H9 (cell line): ENCODE results near the gene VDR. TPM values are rescaled to one million over a fixed set of nuclear protein-coding genes. Genes with fewer than 3 reads are reported as not detected.

Experiments used
- DNase-seq: peaks from one replicate; pipeline ENCODE4 v3.0.0-alpha.2; 2017
- H2AFZ ChIP-seq: one replicate; pipeline ENCODE4 v1.6.1; 2013; ENCODE audit warnings: mild to moderate bottlenecking, low read length, control low read depth, moderate library complexity
- H2AK5ac ChIP-seq: 2 replicates; pipeline ENCODE4 v1.6.1; 2013; ENCODE audit warnings: low read length, control low read depth, mixed read lengths; ENCODE audit not compliant: insufficient read length
- H2BK120ac ChIP-seq: one replicate; pipeline ENCODE4 v1.6.1; 2013; ENCODE audit warnings: low read depth, mild to moderate bottlenecking, low read length, control low read depth, inconsistent platforms; ENCODE audit not compliant: poor library complexity, severe bottlenecking
- H2BK12ac ChIP-seq: 2 replicates; pipeline ENCODE4 v1.6.1; 2013; ENCODE audit warnings: low read length, control low read depth, mixed read lengths, low read depth; ENCODE audit not compliant: insufficient read length
- H2BK15ac ChIP-seq: 2 replicates; pipeline ENCODE4 v1.6.1; 2013; ENCODE audit warnings: low read depth, low read length, control low read depth
- H2BK20ac ChIP-seq: one replicate; pipeline ENCODE4 v1.6.1; 2013; ENCODE audit warnings: low read depth, mild to moderate bottlenecking, low read length, control low read depth, inconsistent platforms; ENCODE audit not compliant: poor library complexity, severe bottlenecking
- H2BK5ac ChIP-seq: 2 replicates; pipeline ENCODE4 v1.6.1; 2013; ENCODE audit warnings: low read length, control low read depth, mixed read lengths; ENCODE audit not compliant: insufficient read length
- H3K14ac ChIP-seq: 2 replicates; pipeline ENCODE4 v1.6.1; 2013; ENCODE audit warnings: low read length, control low read depth; ENCODE audit not compliant: insufficient read depth
- H3K18ac ChIP-seq: 2 replicates; pipeline ENCODE4 v1.6.1; 2013; ENCODE audit warnings: low read depth, mild to moderate bottlenecking, mixed read lengths, low read length, control low read depth; ENCODE audit not compliant: insufficient read length
- H3K23ac ChIP-seq: 2 replicates; pipeline ENCODE4 v1.6.1; 2013; ENCODE audit warnings: low read length, control low read depth, mixed read lengths, low read depth; ENCODE audit not compliant: insufficient read length
- H3K23me2 ChIP-seq: 2 replicates; pipeline ENCODE4 v1.6.1; 2013; ENCODE audit warnings: low read depth, mild to moderate bottlenecking, mixed read lengths, low read length, control low read depth; ENCODE audit not compliant: insufficient read length, poor library complexity, severe bottlenecking
- H3K27ac ChIP-seq: 2 replicates; pipeline ENCODE4 v1.5.1; 2013; ENCODE audit warnings: low read length, control low read depth, mixed read lengths, low read depth; ENCODE audit not compliant: insufficient read length
- H3K27me3 ChIP-seq: 2 replicates; pipeline ENCODE4 v1.6.1; 2013; ENCODE audit warnings: low read length, control low read depth, inconsistent platforms; ENCODE audit not compliant: insufficient read depth
- H3K4ac ChIP-seq: 2 replicates; pipeline ENCODE4 v1.6.1; 2013; ENCODE audit warnings: low read depth, mild to moderate bottlenecking, control low read depth, inconsistent platforms, low read length, moderate library complexity
- H3K4me1 ChIP-seq: 2 replicates; pipeline ENCODE4 v1.6.1; 2013; ENCODE audit warnings: low read length, control low read depth, inconsistent platforms; ENCODE audit not compliant: insufficient read depth
- H3K4me2 ChIP-seq: 2 replicates; pipeline ENCODE4 v1.6.1; 2013; ENCODE audit warnings: low read length, control low read depth, mixed read lengths; ENCODE audit not compliant: insufficient read length, insufficient read depth
- H3K56ac ChIP-seq: 2 replicates; pipeline ENCODE4 v1.6.1; 2013; ENCODE audit warnings: low read depth, mild to moderate bottlenecking, mixed read lengths, low read length, control low read depth; ENCODE audit not compliant: insufficient read length
- H3K79me1 ChIP-seq: 2 replicates; pipeline ENCODE4 v1.6.1; 2013; ENCODE audit warnings: low read depth, mild to moderate bottlenecking, moderate library complexity, low read length, control low read depth, inconsistent platforms; ENCODE audit not compliant: insufficient read depth, poor library complexity, severe bottlenecking
- H3K79me2 ChIP-seq: 2 replicates; pipeline ENCODE4 v1.6.1; 2013; ENCODE audit warnings: low read length, control low read depth, inconsistent platforms; ENCODE audit not compliant: insufficient read depth
- H3K9ac ChIP-seq: 2 replicates; pipeline ENCODE4 v1.6.1; 2013; ENCODE audit warnings: low read length, control low read depth, mixed read lengths; ENCODE audit not compliant: insufficient read length; ENCODE audit errors: extremely low read depth
- H3K9me3 ChIP-seq: one replicate; pipeline ENCODE4 v1.6.1; 2013; ENCODE audit warnings: low read depth, low read length, inconsistent platforms; ENCODE audit not compliant: control insufficient read depth
- H3T11ph ChIP-seq: one replicate; pipeline ENCODE4 v1.6.1; 2013; ENCODE audit warnings: mild to moderate bottlenecking, low read length, control low read depth, inconsistent platforms
- H4K20me1 ChIP-seq: one replicate; pipeline ENCODE4 v1.6.1; 2013; ENCODE audit not compliant: control insufficient read depth, insufficient read length, insufficient read depth
- H4K5ac ChIP-seq: 2 replicates; pipeline ENCODE4 v1.6.1; 2013; ENCODE audit warnings: low read depth, mild to moderate bottlenecking, mixed read lengths, low read length, control low read depth; ENCODE audit not compliant: insufficient read length
- H4K8ac ChIP-seq: replicated peaks from 2 replicates; pipeline ENCODE4 v1.6.1; 2013; ENCODE audit warnings: low read length, control low read depth, mixed read lengths, low read depth; ENCODE audit not compliant: insufficient read length
- H4K91ac ChIP-seq: 2 replicates; pipeline ENCODE4 v1.6.1; 2013; ENCODE audit warnings: low read depth, mild to moderate bottlenecking, moderate library complexity, mixed read lengths, low read length, control low read depth; ENCODE audit not compliant: insufficient read length
- H3K27ac Mint-ChIP-seq, 3 experiments: 2 replicates in 2 of 3; 3 replicates in 1 of 3; pipeline ENCODE4 v1.8.0; 2020 to 2021; ENCODE audit warnings: mixed read lengths in 3 of 3, mild to moderate bottlenecking in 1 of 3, moderate library complexity in 1 of 3
- H3K27me3 Mint-ChIP-seq: 2 replicates; pipeline ENCODE4 v1.8.0; 2021; ENCODE audit warnings: low read depth, mild to moderate bottlenecking, moderate library complexity, mixed read lengths
- H3K36me3 Mint-ChIP-seq, 3 experiments: 2 replicates in 2 of 3; 3 replicates in 1 of 3; pipeline ENCODE4 v1.8.0; 2020 to 2021; ENCODE audit warnings: low read depth in 3 of 3, mixed read lengths in 3 of 3; ENCODE audit not compliant: insufficient read depth in 1 of 3
- H3K4me1 Mint-ChIP-seq, 2 experiments: 2 replicates each; pipeline ENCODE4 v1.8.0; 2020; ENCODE audit warnings: mixed read lengths in 2 of 2
- H3K4me3 Mint-ChIP-seq, 2 experiments: 2 replicates in 1 of 2; 3 replicates in 1 of 2; pipeline ENCODE4 v1.8.0; 2020 to 2021; ENCODE audit warnings: mild to moderate bottlenecking in 2 of 2, mixed read lengths in 2 of 2, moderate library complexity in 1 of 2
- H3K9me3 Mint-ChIP-seq, 2 experiments: 2 replicates in 1 of 2; 3 replicates in 1 of 2; pipeline ENCODE4 v1.8.0; 2020; ENCODE audit warnings: mild to moderate bottlenecking in 2 of 2, mixed read lengths in 2 of 2, moderate library complexity in 1 of 2
- WGBS: extraction: QIAGEN DNeasy Blood & Tissue Kit; methylation state at CpG from one replicate; pipeline ENCODE4 v1.1.7; 2013; ENCODE audit warnings: missing lambda C conversion rate, low lambda C conversion rate, mixed read lengths; ENCODE audit not compliant: insufficient read length; ENCODE audit errors: extremely low coverage; 5-methylcytosine and 5-hydroxymethylcytosine counted together
- total RNA-seq: library from RNA; stranded (reverse); gene quantifications from 2 replicates; pipeline ENCODE4 v1.2.1, GENCODE V29; 2021
- TF ChIP-seq, protein P1 (sequence below): fragments of 200-600 bp; sonication (generic); conservative IDR thresholded peaks from 3 replicates; pipeline ENCODE4 v1.8.0; 2021; ENCODE audit warnings: antibody characterized with exemption, mild to moderate bottlenecking

VDR gene
- total RNA-seq, 1 experiment from 2014 or later: 0.61 TPM

GRCh38 chr12:47947341-47947740 lies 42.5 kb upstream of the VDR start:
- no CpG with 5 or more reads among the region's 12 CpGs for WGBS
- H3K27me3 ChIP-seq: no peaks in the 10 kb centered on the region
- TF ChIP-seq, protein P1, sequence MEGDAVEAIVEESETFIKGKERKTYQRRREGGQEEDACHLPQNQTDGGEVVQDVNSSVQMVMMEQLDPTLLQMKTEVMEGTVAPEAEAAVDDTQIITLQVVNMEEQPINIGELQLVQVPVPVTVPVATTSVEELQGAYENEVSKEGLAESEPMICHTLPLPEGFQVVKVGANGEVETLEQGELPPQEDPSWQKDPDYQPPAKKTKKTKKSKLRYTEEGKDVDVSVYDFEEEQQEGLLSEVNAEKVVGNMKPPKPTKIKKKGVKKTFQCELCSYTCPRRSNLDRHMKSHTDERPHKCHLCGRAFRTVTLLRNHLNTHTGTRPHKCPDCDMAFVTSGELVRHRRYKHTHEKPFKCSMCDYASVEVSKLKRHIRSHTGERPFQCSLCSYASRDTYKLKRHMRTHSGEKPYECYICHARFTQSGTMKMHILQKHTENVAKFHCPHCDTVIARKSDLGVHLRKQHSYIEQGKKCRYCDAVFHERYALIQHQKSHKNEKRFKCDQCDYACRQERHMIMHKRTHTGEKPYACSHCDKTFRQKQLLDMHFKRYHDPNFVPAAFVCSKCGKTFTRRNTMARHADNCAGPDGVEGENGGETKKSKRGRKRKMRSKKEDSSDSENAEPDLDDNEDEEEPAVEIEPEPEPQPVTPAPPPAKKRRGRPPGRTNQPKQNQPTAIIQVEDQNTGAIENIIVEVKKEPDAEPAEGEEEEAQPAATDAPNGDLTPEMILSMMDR: no peak
- no peak overlapping the region for H3K56ac ChIP-seq
- no peak overlapping the region for H2AK5ac ChIP-seq
- H3T11ph ChIP-seq: no peak overlapping the region
- H2BK15ac ChIP-seq: no peak overlapping the region
- no peaks in the 10 kb centered on the region for H3K9me3 ChIP-seq
- peaks cover 2% of the 10 kb centered on the region for H4K20me1 ChIP-seq
- no peak overlapping the region for H3K14ac ChIP-seq
- no peak overlapping the region for H2AFZ ChIP-seq
- H2BK5ac ChIP-seq: no peak overlapping the region
- no peak overlapping the region for H2BK12ac ChIP-seq
- no peak overlapping the region for H2BK20ac ChIP-seq
- H2BK120ac ChIP-seq: no peak overlapping the region
- H3K79me2 ChIP-seq: no peaks in the 10 kb centered on the region
- Mint-ChIP-seq H3K27me3 (peaks cover 7% of the 10 kb centered on the region), H3K36me3 (no peaks in the 10 kb centered on the region), H3K4me3 (no peak overlapping the region), H3K4me1 (peaks cover 16 to 24% of the 10 kb centered on the region in 2 experiments), H3K27ac (no peak overlapping the region), H3K9me3 (no peaks in the 10 kb centered on the region; a peak in 1 of 5 replicates)
- no peak overlapping the region for H3K4ac ChIP-seq
- H4K5ac ChIP-seq: no peak overlapping the region
- H4K8ac ChIP-seq: no peak overlapping the region
- H3K9ac ChIP-seq: no peak overlapping the region
- H3K27ac ChIP-seq: no peak overlapping the region
- DNase-seq: no peak
- no peak overlapping the region for H3K23ac ChIP-seq
- no peaks in the 10 kb centered on the region for H3K79me1 ChIP-seq
- H3K4me1 ChIP-seq: no peaks in the 10 kb centered on the region
- H3K4me2 ChIP-seq: no peak overlapping the region
- H3K23me2 ChIP-seq: no peaks in the 10 kb centered on the region
- no peak overlapping the region for H4K91ac ChIP-seq
- no peak overlapping the region for H3K18ac ChIP-seq
